GM19452 (cell line): ENCODE results near the gene MACF1.

Source experiments
- ATAC-seq: cut with Tn5 transposase; IDR thresholded peaks from one replicate; pipeline ENCODE4 v1.9.1; 2021; ENCODE audit not compliant: unreplicated experiment

The MACF1 gene

GRCh38 chr1:39386997-39387396, 182.5 kb downstream of the MACF1 start:
- ATAC-seq, result no peak

GRCh38 chr1:39387452-39387851, 183.0 kb downstream of the MACF1 start:
- ATAC-seq, result no peak

DNA sequence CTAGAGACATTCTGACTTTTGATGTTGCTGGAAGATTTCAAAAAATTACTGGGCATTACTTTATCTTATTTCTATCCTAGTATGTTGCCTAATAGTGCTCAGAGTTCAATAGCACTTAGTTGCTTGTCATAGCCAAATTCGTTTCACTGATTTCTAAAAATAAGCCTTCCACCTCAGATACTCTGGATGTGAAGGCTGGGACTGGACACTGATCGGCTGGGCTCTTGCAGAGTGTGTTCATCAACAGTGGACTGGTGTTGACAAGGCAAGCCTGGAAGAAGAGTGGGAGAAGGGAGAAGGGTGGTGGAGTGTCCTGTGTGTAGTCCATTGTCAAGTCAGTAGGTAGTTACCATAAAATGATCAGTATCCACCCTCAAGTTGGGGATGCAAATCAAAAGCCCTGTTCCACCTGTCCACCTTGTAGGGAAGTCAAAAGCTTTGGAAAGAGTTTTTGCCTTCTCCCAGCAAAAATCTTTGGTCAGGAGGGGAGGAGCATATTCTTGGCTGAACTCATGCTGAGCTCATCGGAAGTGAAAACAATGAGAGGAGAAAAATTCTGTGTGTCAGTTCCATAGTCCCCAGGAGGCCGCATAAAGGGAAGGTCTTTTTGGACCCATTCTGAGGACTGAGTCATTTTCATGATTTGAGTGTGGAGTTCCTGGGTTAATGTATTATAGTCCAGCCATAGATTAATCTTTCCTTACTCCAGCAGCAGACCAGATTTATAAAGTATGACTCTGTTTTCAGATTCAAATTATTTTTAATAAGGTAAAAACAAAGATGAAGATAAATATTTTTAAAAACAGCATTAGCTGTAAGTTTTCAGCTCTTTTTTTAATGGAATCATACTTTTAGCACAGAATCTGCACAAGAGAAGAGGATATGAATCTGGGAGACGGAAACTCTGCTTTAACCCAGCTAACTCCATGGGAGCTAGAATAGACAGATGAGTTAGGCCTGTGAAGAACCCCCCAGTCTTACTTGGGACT, 187.5 kb downstream of the MACF1 start:
- no peak for ATAC-seq

- no peak for ATAC-seq
Measured at GRCh38 chr1:39392851-39393573, 188.5 kb downstream of the MACF1 start.

DNA sequence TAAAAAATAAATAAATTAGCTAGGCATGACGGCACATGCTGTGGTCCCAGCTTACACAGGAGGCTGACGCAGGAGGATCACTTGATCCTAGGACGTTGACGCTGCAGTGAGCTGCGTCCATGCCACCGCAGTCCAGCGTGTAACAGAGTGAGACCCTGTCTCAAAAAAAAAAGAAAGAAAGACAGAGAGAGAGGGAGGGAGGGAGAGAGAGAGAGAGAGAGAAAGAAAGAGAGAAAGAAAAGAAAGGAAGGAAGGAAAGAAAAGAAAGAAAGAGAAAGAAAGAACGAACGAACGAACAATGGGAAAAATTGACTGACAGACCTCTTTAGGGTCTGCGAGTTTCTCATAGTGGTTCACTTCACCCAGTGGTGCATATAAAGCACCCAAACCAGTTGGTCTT, 189.2 kb downstream of the MACF1 start:
- no peak for ATAC-seq

DNA sequence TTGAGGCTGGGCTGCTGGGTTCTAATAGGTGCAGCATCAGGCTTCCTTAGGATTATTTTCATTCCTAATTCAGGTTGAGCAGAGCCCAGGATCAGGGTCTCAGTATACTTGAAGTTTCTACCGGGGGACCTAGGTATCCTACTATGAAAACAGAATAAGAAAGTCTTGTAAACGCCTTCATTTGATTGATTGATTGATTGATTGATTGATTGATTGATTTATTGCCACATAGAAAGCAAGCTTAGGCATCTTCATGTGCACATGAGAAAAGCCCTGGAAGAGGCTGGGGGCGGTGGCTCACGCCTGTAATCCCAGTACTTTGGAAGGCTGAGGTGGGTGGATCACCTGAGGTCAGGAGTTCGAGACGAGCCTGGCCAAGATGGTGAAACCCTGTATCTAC, 189.6 kb downstream of the MACF1 start:
- no peak for ATAC-seq

- no peak for ATAC-seq
Measured at GRCh38 chr1:39394598-39394997, 190.1 kb downstream of the MACF1 start.

DNA sequence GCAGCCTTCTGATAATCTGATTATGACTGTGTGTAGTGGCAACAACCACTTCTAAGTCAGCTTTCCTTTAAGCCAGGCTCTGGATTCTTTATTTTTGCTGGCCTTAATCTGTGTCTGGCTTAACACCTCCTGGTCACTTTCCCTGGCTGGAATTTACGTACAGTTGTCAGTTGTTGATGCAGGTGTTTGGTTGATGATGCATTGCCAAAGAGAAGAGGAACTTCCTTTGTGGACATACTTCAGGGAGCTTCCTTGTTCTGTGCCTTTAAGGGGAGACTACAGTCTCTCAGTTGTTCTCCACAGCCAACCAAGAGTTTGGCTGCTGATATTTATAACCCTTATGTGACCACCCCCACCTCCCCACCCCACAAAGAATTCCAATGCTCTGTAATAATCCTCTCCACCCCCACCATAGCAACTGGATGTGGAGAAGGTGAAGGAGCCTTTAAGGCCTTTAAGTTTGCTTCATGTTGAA, 190.9 kb downstream of the MACF1 start:
- ATAC-seq, result no peak

DNA sequence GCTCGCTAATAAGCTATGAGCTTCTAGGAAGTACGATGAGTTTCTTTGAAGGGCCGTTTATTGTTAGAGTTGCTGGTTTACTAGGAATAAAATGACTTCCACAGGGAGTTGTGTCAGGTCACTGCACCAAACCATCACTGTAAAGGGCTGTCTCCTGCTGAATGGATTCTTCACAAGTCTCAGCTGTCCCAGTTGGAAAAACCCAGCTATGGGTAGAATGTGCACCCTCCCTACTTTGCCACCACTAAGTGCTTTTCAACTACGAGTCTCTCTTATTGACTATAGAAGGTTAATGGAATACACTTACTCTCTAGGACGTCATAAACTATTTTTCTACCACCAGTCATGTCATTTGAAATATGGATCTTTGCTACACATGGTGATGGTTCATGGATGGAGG, 192.2 kb downstream of the MACF1 start:
- no peak for ATAC-seq

GRCh38 chr1:39397487-39397886, 193.0 kb downstream of the MACF1 start:
- ATAC-seq, result no peak

- peak; percentile 61 for ATAC-seq
Measured at GRCh38 chr1:39398278-39399021, 194.0 kb downstream of the MACF1 start.

- ATAC-seq, result no peak
Measured at GRCh38 chr1:39401106-39401505, 196.6 kb downstream of the MACF1 start.

- no peak for ATAC-seq
Measured at GRCh38 chr1:39404876-39405275, 200.4 kb downstream of the MACF1 start.

DNA sequence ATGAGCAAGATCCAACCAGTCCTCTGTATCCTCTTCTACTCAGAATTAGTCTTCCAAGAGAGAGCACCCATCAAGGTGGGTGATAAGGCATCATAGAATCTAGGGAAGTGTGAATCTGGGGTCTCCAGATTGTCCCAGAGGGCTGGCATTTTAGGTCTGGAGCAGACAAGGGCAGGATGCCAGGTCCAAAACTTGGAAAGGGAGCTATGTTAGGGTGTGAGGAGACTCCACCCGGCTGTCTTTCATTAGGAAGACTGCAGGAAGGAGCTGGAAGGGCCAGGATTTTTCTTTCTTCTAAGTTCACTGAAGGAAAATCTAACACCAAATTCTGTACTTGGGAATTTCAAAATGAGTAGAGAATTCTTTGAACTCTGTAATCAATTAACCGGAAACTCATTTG, 200.9 kb downstream of the MACF1 start:
- ATAC-seq, result no peak

GRCh38 chr1:39406533-39407450, 202.3 kb downstream of the MACF1 start:
- ATAC-seq, result no peak

- ATAC-seq, result no peak
Measured at GRCh38 chr1:39407510-39407895, 203.0 kb downstream of the MACF1 start.

- ATAC-seq, result peak; percentile 13
Measured at GRCh38 chr1:39407896-39408640, 203.6 kb downstream of the MACF1 start.

DNA sequence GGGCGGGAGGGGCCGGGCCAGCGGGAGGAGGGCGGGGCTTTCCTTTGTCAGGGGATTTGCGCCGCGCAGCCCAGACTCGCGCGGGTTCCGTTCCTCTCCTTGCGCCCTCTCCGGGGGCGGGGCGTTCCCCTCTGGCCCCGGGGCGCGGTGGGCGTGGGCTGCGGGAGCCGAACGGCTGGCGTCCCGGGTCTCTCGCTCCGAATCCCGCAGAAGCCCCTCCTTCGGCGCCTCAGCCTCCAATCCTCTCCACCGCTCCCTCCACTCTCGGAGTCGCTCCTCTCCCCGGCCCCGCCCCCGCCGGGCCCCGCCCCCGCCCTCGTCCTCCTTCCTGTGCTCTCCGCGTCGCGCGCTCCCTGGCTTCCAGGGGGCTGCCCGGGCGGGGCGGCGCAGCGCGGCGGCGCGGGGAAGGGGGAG, 204.2 kb downstream of the MACF1 start:
- ATAC-seq, result peak; percentile 70

DNA sequence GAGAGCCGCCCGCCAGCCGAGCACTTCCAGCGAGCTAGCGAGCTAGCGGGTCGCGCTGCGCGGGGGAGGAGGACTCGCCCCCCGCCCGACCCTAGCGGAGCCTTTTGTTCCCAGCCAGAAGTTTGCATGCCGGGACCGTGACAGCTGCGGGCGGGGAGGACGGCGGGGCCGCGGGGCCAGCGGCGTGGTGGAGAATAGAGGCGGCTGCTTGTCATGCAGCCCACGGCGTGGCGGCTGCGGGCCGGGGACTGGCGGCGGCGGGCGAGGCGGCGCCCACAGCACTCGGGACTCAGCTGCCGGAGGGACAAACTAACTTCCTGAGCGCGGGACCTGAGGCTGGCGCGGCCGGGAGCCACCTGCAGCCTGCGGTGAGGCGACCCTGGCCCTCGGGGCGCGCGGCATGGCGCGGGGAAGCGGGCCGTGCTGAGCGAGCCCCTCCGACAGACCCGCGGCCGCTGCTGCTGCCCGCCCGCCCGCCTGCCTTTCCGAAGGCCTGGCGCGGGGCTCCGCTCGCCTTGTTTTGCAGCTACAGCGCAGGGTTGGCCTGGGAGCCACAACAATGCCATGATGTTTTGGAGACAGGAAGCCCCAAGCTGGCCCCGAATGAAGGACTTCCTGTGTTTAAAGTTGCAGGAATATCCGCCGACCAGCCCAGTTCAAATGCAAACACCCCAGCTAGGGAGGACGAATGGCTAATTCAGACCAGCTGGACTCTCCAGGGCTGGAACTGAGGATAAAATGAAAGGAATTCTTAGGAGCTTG, 204.7 kb downstream of the MACF1 start:
- ATAC-seq, result peak; percentile 16
